Gastrocnemius medialis (tissue), 4 donors: ENCODE data around the gene EFEMP1.

ENCODE experiments used
- CTCF ChIP-seq, 5 experiments: fragments of 450-650 bp in 3 of 5; fragments of 200-600 bp in 2 of 5; sonication (generic) in 2 of 5; IDR thresholded peaks in 4 of 5; conservative IDR thresholded peaks in 1 of 5; 1 replicate in 4 of 5; 2 replicates in 1 of 5; pipeline ENCODE4 v1.5.1; 2016 to 2019; ENCODE audit warnings: antibody characterized with exemption in 5 of 5, mild to moderate bottlenecking in 3 of 5, moderate library complexity in 3 of 5
- POLR2A ChIP-seq, 2 donors: fragments of 450-650 bp; IDR thresholded peaks; one replicate each; pipeline ENCODE4 v1.6.1; 2017; ENCODE audit warnings: antibody characterized with exemption in 2 of 2, mild to moderate bottlenecking in 2 of 2, moderate library complexity in 2 of 2

GRCh38 chr2:55898386-55899040, 25.1 kb downstream of the EFEMP1 start:
- TF ChIP-seq CTCF (IDR thresholded peaks at IDR 0.05 in 4 of 5, conservative IDR thresholded peaks at IDR 0.05 in 1 of 5) (no peak), POLR2A (IDR thresholded peaks at IDR 0.05) (no peak)
